ENCODE measurements around the gene PFKM. TPM values are rescaled to one million over a fixed set of nuclear protein-coding genes. Genes with fewer than 3 reads are reported as not detected.

The PFKM gene
- 50.0 and 61.6 TPM in 2 replicates for total RNA-seq

GRCh38 chr12:48119078-48119833 lies at the start of gene PFKM:
PFKM (plus strand) TSS chr12:48119364; CDS start chr12:48122775, 3,411 bp downstream.

GRCh38 chr12:48105867-48106680 lies 13.1 kb upstream of the PFKM start, which contains the start of gene SENP1:
SENP1 (minus strand) TSS chr12:48106079; CDS start chr12:48101472, 4,607 bp downstream.

GRCh38 chr12:48157018-48157888 lies 38.1 kb downstream of the PFKM start, which contains the start of gene ASB8:
ASB8 (minus strand) TSS chr12:48157515; CDS start chr12:48153496, 4,019 bp downstream.

GRCh38 chr12:48183091-48183875 lies 64.1 kb downstream of the PFKM start, which contains the start of gene CCDC184:
CCDC184 (plus strand) TSS chr12:48183644; CDS start chr12:48184123, 479 bp downstream.

Other genes with a start within 250 kb of the PFKM start
- gene VDR, start 214.4 kb upstream of the PFKM start, total RNA-seq = 42.2 and 49.6 TPM in 2 replicates
- 100 and 133 TPM in 2 replicates for gene TMEM106C, start 155.8 kb upstream of the PFKM start, total RNA-seq
- gene COL2A1, start 114.9 kb upstream of the PFKM start, total RNA-seq = 0.16 and 0.72 TPM in 2 replicates
- gene SENP1, start 13.3 kb upstream of the PFKM start, total RNA-seq = 13.9 and 17.8 TPM in 2 replicates
- gene ASB8, start 38.2 kb downstream of the PFKM start, total RNA-seq = 10.8 and 14.3 TPM in 2 replicates
- gene CCDC184, start 64.3 kb downstream of the PFKM start, total RNA-seq = 0.08 TPM in 1 of 2 replicates, not detected in the other
- gene OR10AD1, start 83.9 kb downstream of the PFKM start, total RNA-seq = not detected in 2 replicates
- gene ZNF641, start 231.6 kb downstream of the PFKM start, total RNA-seq = 6.9 and 11.1 TPM in 2 replicates

Data from hair follicular keratinocyte (primary cell).